ENCODE measurements around the gene SMAD3. TPM values are rescaled to one million over a fixed set of nuclear protein-coding genes. Genes with fewer than 3 reads are reported as not detected.

Gene SMAD3
- total RNA-seq, 2 donors from 2014 or later, result 47.9 to 78.5 TPM

GRCh38 chr15:67202991-67203390, 137.6 kb downstream of the SMAD3 start:
- no peak overlapping the region for H3K27ac ChIP-seq
- no peak for DNase-seq (ENCODE audit: low spot score)

GRCh38 chr15:67207555-67208207, 142.3 kb downstream of the SMAD3 start:
- no peaks in the 10 kb centered on the region for H3K4me1 ChIP-seq (ENCODE audit: control insufficient read depth in 1 of 2, low read depth in 2 of 2)
- H3K4me3 ChIP-seq, result no peak overlapping the region
- H3K27ac ChIP-seq, result no peak overlapping the region
- peaks cover 7% of the 10 kb centered on the region for H3K36me3 ChIP-seq
- no peaks in the 10 kb centered on the region for H3K9me3 ChIP-seq
- DNase-seq (ENCODE audit: low spot score), result no peak
- TF ChIP-seq CTCF (IDR thresholded peaks at IDR 0.05), result no peak
- ATAC-seq (ENCODE audit: insufficient number of reproducible peaks, low FRiP score, low read depth), result no peak
- no peaks in the 10 kb centered on the region for H3K27me3 ChIP-seq (replicated peaks; ENCODE audit: insufficient read depth)

More at GRCh38 chr15:67202991-67203390, 137.6 kb downstream of the SMAD3 start:
- H3K36me3 ChIP-seq, result no peaks in the 10 kb centered on the region
- peaks cover 19 to 38% of the 10 kb centered on the region in 2 donors for H3K4me1 ChIP-seq (ENCODE audit: control insufficient read depth in 1 of 2, low read depth in 2 of 2)
- no peak for TF ChIP-seq CTCF (IDR thresholded peaks at IDR 0.05)
- no peaks in the 10 kb centered on the region for H3K9me3 ChIP-seq
- H3K27me3 ChIP-seq (replicated peaks; ENCODE audit: insufficient read depth), result no peaks in the 10 kb centered on the region
- H3K4me3 ChIP-seq, result no peak overlapping the region
- ATAC-seq (ENCODE audit: insufficient number of reproducible peaks, low FRiP score, low read depth), result no peak

DNA sequence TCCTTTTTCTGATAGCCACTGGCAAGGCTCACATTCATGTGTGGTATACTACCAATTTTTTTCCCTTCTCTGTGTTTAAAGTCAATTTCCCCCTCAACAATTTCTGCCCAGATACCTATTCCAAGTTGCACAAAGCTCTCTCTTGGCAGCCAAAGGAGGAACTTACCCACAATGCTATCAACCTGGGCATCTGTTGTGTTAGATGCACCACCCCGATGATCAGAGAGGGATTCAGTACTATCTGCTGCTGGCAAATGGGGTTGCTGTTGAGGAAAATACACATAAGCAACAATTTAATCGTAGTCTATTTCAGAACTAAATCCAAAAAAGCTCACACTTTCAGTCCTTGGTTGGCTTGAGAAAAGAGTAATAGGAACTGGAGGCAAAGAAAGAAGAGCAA, 143.0 kb downstream of the SMAD3 start:
- no peak for ATAC-seq (ENCODE audit: insufficient number of reproducible peaks, low FRiP score, low read depth)
- no peaks in the 10 kb centered on the region for H3K27me3 ChIP-seq (replicated peaks; ENCODE audit: insufficient read depth)
- no peak for TF ChIP-seq CTCF (IDR thresholded peaks at IDR 0.05)
- H3K9me3 ChIP-seq, result no peaks in the 10 kb centered on the region
- peaks cover 7% of the 10 kb centered on the region for H3K36me3 ChIP-seq
- H3K4me3 ChIP-seq, result no peak overlapping the region
- H3K4me1 ChIP-seq (ENCODE audit: control insufficient read depth in 1 of 2, low read depth in 2 of 2), result no peaks in the 10 kb centered on the region
- H3K27ac ChIP-seq, result no peak overlapping the region
- no peak for DNase-seq (ENCODE audit: low spot score)

GRCh38 chr15:67210555-67211168, 145.3 kb downstream of the SMAD3 start:
- no peaks in the 10 kb centered on the region for H3K9me3 ChIP-seq
- no peak overlapping the region for H3K27ac ChIP-seq
- no peak for TF ChIP-seq CTCF (IDR thresholded peaks at IDR 0.05)

GRCh38 chr15:67212684-67213367, 147.4 kb downstream of the SMAD3 start:
- peaks cover 7% of the 10 kb centered on the region for H3K36me3 ChIP-seq
- H3K9me3 ChIP-seq, result no peaks in the 10 kb centered on the region
- DNase-seq (ENCODE audit: low spot score) (no peak), ATAC-seq (ENCODE audit: insufficient number of reproducible peaks, low FRiP score, low read depth) (no peak)
- no peak overlapping the region for H3K27ac ChIP-seq
- H3K4me3 ChIP-seq, result no peak overlapping the region
- TF ChIP-seq CTCF (IDR thresholded peaks at IDR 0.05), result no peak
- no peaks in the 10 kb centered on the region for H3K4me1 ChIP-seq (ENCODE audit: control insufficient read depth in 1 of 2, low read depth in 2 of 2)
- no peaks in the 10 kb centered on the region for H3K27me3 ChIP-seq (replicated peaks; ENCODE audit: insufficient read depth)

More at GRCh38 chr15:67210555-67211168, 145.3 kb downstream of the SMAD3 start:
- Histone ChIP-seq H3K36me3 (peaks cover 7% of the 10 kb centered on the region), H3K4me3 (no peak overlapping the region), H3K27me3 (replicated peaks; ENCODE audit: insufficient read depth) (no peaks in the 10 kb centered on the region), H3K4me1 (ENCODE audit: control insufficient read depth in 1 of 2, low read depth in 2 of 2) (no peaks in the 10 kb centered on the region)
- DNase-seq (ENCODE audit: low spot score) (no peak), ATAC-seq (ENCODE audit: insufficient number of reproducible peaks, low FRiP score, low read depth) (no peak)
